Amygdala (tissue), 56 donors: ENCODE measurements around the gene GPR155.
"Not testable (repeated sequence)": the region's sequence is repeated elsewhere in the genome, so short reads cannot be mapped to it uniquely, and the experiment has no call there.

Experiments
- DNase-seq, 56 donors: peaks; one replicate each; lab custom pipeline; 2025; lab: John Stamatoyannopoulos, UW

GPR155 gene

GRCh38 chr2:174493549-174494331 is 6.9 kb upstream of the GPR155 start:
- DNase-seq: no peak

- no peak for DNase-seq
These were observed 6.2 kb upstream of the GPR155 start for GRCh38 chr2:174492963-174493431.

- no peak for DNase-seq
These were observed 5.1 kb upstream of the GPR155 start for GRCh38 chr2:174491947-174492346.

GRCh38 chr2:174490051-174490450 is 3.2 kb upstream of the GPR155 start:
- no peak for DNase-seq

- DNase-seq: not testable (repeated sequence)
These were observed 2.7 kb upstream of the GPR155 start for GRCh38 chr2:174489520-174489919.

GRCh38 chr2:174487820-174488162 is 962 bp upstream of the GPR155 start:
- no peak for DNase-seq

GRCh38 chr2:174487108-174487819 is 435 bp upstream of the GPR155 start:
- peak; percentile 30 to 99 (median 97) for DNase-seq

GRCh38 chr2:174485788-174486562 is 854 bp downstream of the GPR155 start:
- DNase-seq: peak in 24 of 56 donors; percentile 6 to 64 (median 42)

- DNase-seq: not testable (repeated sequence)
These were observed 1.8 kb downstream of the GPR155 start for GRCh38 chr2:174485045-174485444.

GRCh38 chr2:174484573-174484972 is 2.3 kb downstream of the GPR155 start:
- DNase-seq: no peak

GRCh38 chr2:174482854-174483253 is 4.0 kb downstream of the GPR155 start:
- DNase-seq: no peak

GRCh38 chr2:174477759-174478158 is 9.1 kb downstream of the GPR155 start:
- no peak for DNase-seq

GRCh38 chr2:174473796-174474195 is 13.0 kb downstream of the GPR155 start:
- no peak for DNase-seq

GRCh38 chr2:174465327-174465726 is 21.5 kb downstream of the GPR155 start:
- peak in 1 of 56 donors; percentile 2 for DNase-seq

GRCh38 chr2:174461221-174461620 is 25.6 kb downstream of the GPR155 start:
- DNase-seq: no peak

GRCh38 chr2:174454566-174454965 is 32.3 kb downstream of the GPR155 start:
- no peak for DNase-seq

GRCh38 chr2:174450021-174450816 is 36.6 kb downstream of the GPR155 start:
- DNase-seq: no peak

GRCh38 chr2:174449033-174449432 is 37.8 kb downstream of the GPR155 start:
- DNase-seq: no peak

GRCh38 chr2:174446531-174446930 is 40.3 kb downstream of the GPR155 start:
- no peak for DNase-seq

- DNase-seq: no peak
These were observed 41.6 kb downstream of the GPR155 start for GRCh38 chr2:174445248-174445647.
